Activated naive CD8-positive, alpha-beta T cell treated with anti-CD3 and anti-CD28 coated beads, Interleukin-2, amount 10 ng/mL, durations not matched to agents 7 days and 5 days (primary cell): Measurements from ENCODE around the gene LAIR1. TPM values are rescaled to one million over a fixed set of nuclear protein-coding genes. Genes with fewer than 3 reads are reported as not detected.
"Not testable (repeated sequence)": the region's sequence is repeated elsewhere in the genome, so short reads cannot be mapped to it uniquely, and the experiment has no call there.

Experiments
- ATAC-seq: fragments of 150-1000 bp; cut with Tn5 transposase; one replicate; pipeline ENCODE4 v1.10.0; 2021; ENCODE audit warnings: low read depth, moderate library complexity
- POLR2A ChIA-PET: fragments of 350-600 bp; sonication (Branson Sonifier 250); formaldehyde crosslinking; loops from one replicate; lab custom pipeline; 2021; ENCODE audit warnings: antibody characterized with exemption; lab: Charles Lee
- DNase-seq: peaks from one replicate; pipeline ENCODE4 v3.0.0; 2021
- H3K27ac Mint-ChIP-seq: one replicate; pipeline ENCODE4 v1.8.0; 2022; ENCODE audit warnings: mild to moderate bottlenecking, mixed read lengths
- H3K27me3 Mint-ChIP-seq: one replicate; pipeline ENCODE4 v1.8.0; 2022; ENCODE audit warnings: mild to moderate bottlenecking, moderate library complexity, mixed read lengths
- H3K36me3 Mint-ChIP-seq: one replicate; pipeline ENCODE4 v1.8.0; 2021; ENCODE audit warnings: mild to moderate bottlenecking, mixed read lengths
- H3K4me1 Mint-ChIP-seq: one replicate; pipeline ENCODE4 v1.8.0; 2021; ENCODE audit warnings: mixed read lengths
- H3K4me3 Mint-ChIP-seq: one replicate; pipeline ENCODE4 v1.8.0; 2022; ENCODE audit warnings: mild to moderate bottlenecking, moderate library complexity, mixed read lengths
- H3K9me3 Mint-ChIP-seq: one replicate; pipeline ENCODE4 v1.8.0; 2021; ENCODE audit warnings: mixed read lengths
- total RNA-seq, 2 experiments: library from RNA; stranded (reverse); gene quantifications; one replicate each; pipeline ENCODE4 v1.2.3, GENCODE V29; 2021

The LAIR1 gene
- total RNA-seq, 2 experiments from 2014 or later, result 75.0 to 79.2 TPM

GRCh38 chr19:54333586-54334298 lies 31.0 kb downstream of the LAIR1 start:
- no peaks in the 10 kb centered on the region for H3K36me3 Mint-ChIP-seq
- no peak overlapping the region for H3K27ac Mint-ChIP-seq
- peaks cover 1% of the 10 kb centered on the region for H3K4me1 Mint-ChIP-seq
- H3K27me3 Mint-ChIP-seq, result peaks cover 11% of the 10 kb centered on the region
- no peak overlapping the region for H3K4me3 Mint-ChIP-seq
- H3K9me3 Mint-ChIP-seq, result no peaks in the 10 kb centered on the region
- DNase-seq, result peak; percentile 7
- no peak for ATAC-seq
- POLR2A ChIA-PET, result no interaction called here

GRCh38 chr19:54332149-54332548 lies 32.6 kb downstream of the LAIR1 start:
- peaks cover 5% of the 10 kb centered on the region for H3K27me3 Mint-ChIP-seq
- no peak overlapping the region for H3K27ac Mint-ChIP-seq
- no peaks in the 10 kb centered on the region for H3K9me3 Mint-ChIP-seq
- POLR2A ChIA-PET, result no interaction called here
- no peak for ATAC-seq
- H3K4me3 Mint-ChIP-seq, result no peak overlapping the region
- peaks cover 9% of the 10 kb centered on the region for H3K4me1 Mint-ChIP-seq
- no peaks in the 10 kb centered on the region for H3K36me3 Mint-ChIP-seq
- DNase-seq, result peak; percentile 21

GRCh38 chr19:54331626-54332025 lies 33.1 kb downstream of the LAIR1 start:
- DNase-seq, result peak; percentile 18
- H3K27me3 Mint-ChIP-seq, result peaks cover 5% of the 10 kb centered on the region

GRCh38 chr19:54329476-54330165 lies 35.1 kb downstream of the LAIR1 start:
- POLR2A ChIA-PET, result no interaction called here
- H3K27me3 Mint-ChIP-seq, result peaks cover 9% of the 10 kb centered on the region
- H3K27ac Mint-ChIP-seq, result no peak overlapping the region
- H3K9me3 Mint-ChIP-seq, result no peaks in the 10 kb centered on the region
- DNase-seq, result no peak
- no peak overlapping the region for H3K4me3 Mint-ChIP-seq
- peaks cover 12% of the 10 kb centered on the region for H3K4me1 Mint-ChIP-seq
- no peaks in the 10 kb centered on the region for H3K36me3 Mint-ChIP-seq
- no peak for ATAC-seq

More at GRCh38 chr19:54331626-54332025, 33.1 kb downstream of the LAIR1 start:
- Mint-ChIP-seq H3K4me1 (peaks cover 12% of the 10 kb centered on the region), H3K36me3 (no peaks in the 10 kb centered on the region), H3K27ac (no peak overlapping the region), H3K9me3 (no peaks in the 10 kb centered on the region), H3K4me3 (no peak overlapping the region)
- ATAC-seq, result no peak
- POLR2A ChIA-PET, result no interaction called here

GRCh38 chr19:54328781-54329180 lies 36.0 kb downstream of the LAIR1 start:
- H3K36me3 Mint-ChIP-seq, H3K4me3 Mint-ChIP-seq, DNase-seq, H3K9me3 Mint-ChIP-seq, ATAC-seq, H3K27ac Mint-ChIP-seq: not testable (repeated sequence)
- H3K27me3 Mint-ChIP-seq, result peaks cover 13% of the 10 kb centered on the region
- POLR2A ChIA-PET, result interaction anchor here (0.6 kb wide), 1 partner anchor 80 kb away, joined by 6 read pairs; no protein-coding TSS in a partner anchor
- peaks cover 12% of the 10 kb centered on the region for H3K4me1 Mint-ChIP-seq

- H3K4me3 Mint-ChIP-seq, result no peak overlapping the region
- POLR2A ChIA-PET, result interaction anchor here (3.0 kb wide), 1 partner anchor 63 kb away, joined by 9 read pairs; no protein-coding TSS in a partner anchor
- H3K9me3 Mint-ChIP-seq, result no peaks in the 10 kb centered on the region
- DNase-seq, result no peak
- H3K36me3 Mint-ChIP-seq, result no peaks in the 10 kb centered on the region
- peaks cover 12% of the 10 kb centered on the region for H3K4me1 Mint-ChIP-seq
- H3K27ac Mint-ChIP-seq, result no peak overlapping the region
- H3K27me3 Mint-ChIP-seq, result peaks cover 16% of the 10 kb centered on the region
- ATAC-seq, result no peak
These were observed 39.1 kb downstream of the LAIR1 start for GRCh38 chr19:54325631-54326030.

GRCh38 chr19:54325194-54325621 lies 39.5 kb downstream of the LAIR1 start:
- no peaks in the 10 kb centered on the region for H3K36me3 Mint-ChIP-seq
- no peak overlapping the region for H3K4me3 Mint-ChIP-seq
- H3K27me3 Mint-ChIP-seq, result peaks cover 19% of the 10 kb centered on the region
- no peaks in the 10 kb centered on the region for H3K9me3 Mint-ChIP-seq
- DNase-seq, result no peak
- no peak overlapping the region for H3K27ac Mint-ChIP-seq
- peaks cover 14% of the 10 kb centered on the region for H3K4me1 Mint-ChIP-seq
- POLR2A ChIA-PET, result interaction anchor here (3.0 kb wide), 1 partner anchor 63 kb away, joined by 9 read pairs; no protein-coding TSS in a partner anchor
- peak; percentile 66 for ATAC-seq

- ATAC-seq (no peak), DNase-seq (no peak)
- no peak overlapping the region for H3K4me3 Mint-ChIP-seq
- no peaks in the 10 kb centered on the region for H3K9me3 Mint-ChIP-seq
- H3K27ac Mint-ChIP-seq, result no peak overlapping the region
- peaks cover 26% of the 10 kb centered on the region for H3K27me3 Mint-ChIP-seq
- no peaks in the 10 kb centered on the region for H3K36me3 Mint-ChIP-seq
- peaks cover 16% of the 10 kb centered on the region for H3K4me1 Mint-ChIP-seq
- POLR2A ChIA-PET, result no interaction called here
These were observed 40.7 kb downstream of the LAIR1 start for GRCh38 chr19:54324071-54324470.

GRCh38 chr19:54322934-54323333 lies 41.8 kb downstream of the LAIR1 start:
- Mint-ChIP-seq H3K27me3 (peaks cover 26% of the 10 kb centered on the region), H3K4me1 (peaks cover 13% of the 10 kb centered on the region)
- DNase-seq, H3K4me3 Mint-ChIP-seq, H3K36me3 Mint-ChIP-seq, ATAC-seq, H3K9me3 Mint-ChIP-seq, H3K27ac Mint-ChIP-seq, POLR2A ChIA-PET: not testable (repeated sequence)

GRCh38 chr19:54322295-54322694 lies 42.4 kb downstream of the LAIR1 start:
- H3K9me3 Mint-ChIP-seq, DNase-seq, H3K36me3 Mint-ChIP-seq, H3K4me3 Mint-ChIP-seq, H3K27ac Mint-ChIP-seq, POLR2A ChIA-PET, ATAC-seq: not testable (repeated sequence)
- Mint-ChIP-seq H3K4me1 (peaks cover 10% of the 10 kb centered on the region), H3K27me3 (peaks cover 29% of the 10 kb centered on the region)

GRCh38 chr19:54319892-54320670 lies 44.6 kb downstream of the LAIR1 start:
- Mint-ChIP-seq H3K4me1 (peaks cover 8% of the 10 kb centered on the region), H3K27ac (no peak overlapping the region), H3K27me3 (peaks cover 31% of the 10 kb centered on the region), H3K4me3 (no peak overlapping the region), H3K36me3 (no peaks in the 10 kb centered on the region), H3K9me3 (no peaks in the 10 kb centered on the region)
- ATAC-seq (no peak), DNase-seq (no peak)
- POLR2A ChIA-PET, result no interaction called here

GRCh38 chr19:54319049-54319448 lies 45.7 kb downstream of the LAIR1 start:
- H3K4me1 Mint-ChIP-seq, result peaks cover 8% of the 10 kb centered on the region
- no peak for ATAC-seq
- H3K9me3 Mint-ChIP-seq, result no peaks in the 10 kb centered on the region
- H3K36me3 Mint-ChIP-seq, result no peaks in the 10 kb centered on the region
- no peak overlapping the region for H3K27ac Mint-ChIP-seq
- no peak overlapping the region for H3K4me3 Mint-ChIP-seq
- no peak for DNase-seq
- peaks cover 26% of the 10 kb centered on the region for H3K27me3 Mint-ChIP-seq
- POLR2A ChIA-PET, result no interaction called here

- peaks cover 35% of the 10 kb centered on the region for H3K27me3 Mint-ChIP-seq
- H3K4me3 Mint-ChIP-seq, result no peak overlapping the region
- H3K9me3 Mint-ChIP-seq, result no peaks in the 10 kb centered on the region
- POLR2A ChIA-PET, result interaction anchor here (0.5 kb wide), 1 partner anchor 130 kb away, joined by 3 read pairs; no protein-coding TSS in a partner anchor
- ATAC-seq (no peak), DNase-seq (no peak)
- no peaks in the 10 kb centered on the region for H3K36me3 Mint-ChIP-seq
- peaks cover 8% of the 10 kb centered on the region for H3K4me1 Mint-ChIP-seq
- H3K27ac Mint-ChIP-seq, result no peak overlapping the region
These were observed 46.8 kb downstream of the LAIR1 start for GRCh38 chr19:54317965-54318240.
